Gastrocnemius medialis (tissue), 4 donors: ENCODE results near the gene ARSB.

Source experiments
- CTCF ChIP-seq, 5 experiments: fragments of 450-650 bp in 3 of 5; fragments of 200-600 bp in 2 of 5; sonication (generic) in 2 of 5; IDR thresholded peaks in 4 of 5; conservative IDR thresholded peaks in 1 of 5; 1 replicate in 4 of 5; 2 replicates in 1 of 5; pipeline ENCODE4 v1.5.1; 2016 to 2019; ENCODE audit warnings: antibody characterized with exemption in 5 of 5, mild to moderate bottlenecking in 3 of 5, moderate library complexity in 3 of 5
- POLR2A ChIP-seq, 2 donors: fragments of 450-650 bp; IDR thresholded peaks; one replicate each; pipeline ENCODE4 v1.6.1; 2017; ENCODE audit warnings: antibody characterized with exemption in 2 of 2, mild to moderate bottlenecking in 2 of 2, moderate library complexity in 2 of 2

GRCh38 chr5:78785454-78785853 lies 199.7 kb downstream of the ARSB start:
- no peak for TF ChIP-seq CTCF (IDR thresholded peaks at IDR 0.05 in 4 of 5, conservative IDR thresholded peaks at IDR 0.05 in 1 of 5)
- TF ChIP-seq POLR2A (IDR thresholded peaks at IDR 0.05): no peak
